Measurements from ENCODE around the gene ANKRD18B.
"Not testable (repeated sequence)": the region's sequence is repeated elsewhere in the genome, so short reads cannot be mapped to it uniquely, and the experiment has no call there.

ANKRD18B gene

DNA sequence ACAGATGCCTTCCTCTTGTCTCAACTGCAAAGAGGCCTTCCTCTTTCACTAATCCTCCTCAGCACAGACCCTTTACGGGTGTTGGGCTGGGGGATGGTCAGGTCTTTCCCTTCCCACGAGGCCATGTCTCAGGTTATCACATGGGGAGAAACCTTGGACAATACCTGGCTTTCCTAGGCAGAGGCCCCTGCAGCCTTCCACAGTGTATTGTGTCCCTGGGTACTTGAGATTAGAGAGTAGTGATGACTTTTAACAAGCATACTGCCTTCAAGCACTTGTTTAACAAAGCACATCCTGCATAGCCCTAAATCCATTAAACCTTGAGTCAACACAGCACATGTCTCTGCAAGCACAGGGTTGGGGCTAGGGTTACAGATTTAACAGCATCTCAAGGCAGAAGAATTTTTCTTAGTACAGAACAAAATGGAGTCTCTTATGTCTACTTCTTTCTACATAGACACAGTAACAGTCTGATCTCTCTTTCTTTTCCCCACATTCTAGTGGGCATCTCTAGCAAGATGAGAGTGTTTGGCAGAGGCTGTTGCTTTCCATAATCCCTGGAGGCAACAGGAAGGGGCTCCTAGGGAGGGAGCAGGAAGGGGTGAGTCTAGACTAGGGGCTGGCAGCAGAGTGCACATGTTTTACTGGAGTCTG is 8.6 kb upstream of the ANKRD18B start:
- peaks cover 35% of the 10 kb centered on the region for H3K4me1 ChIP-seq (ENCODE audit: insufficient read depth, poor library complexity, severe bottlenecking)
- not testable (repeated sequence) for DNase-seq (ENCODE audit: low spot score); H3K4me3 ChIP-seq (ENCODE audit: severe bottlenecking); H3K36me3 ChIP-seq (ENCODE audit: low read depth); H3K27me3 ChIP-seq (ENCODE audit: insufficient read depth, poor library complexity, severe bottlenecking); H3K9me3 ChIP-seq (ENCODE audit: severe bottlenecking); ATAC-seq (ENCODE audit: low read depth)
- peak overlapping the region; percentile 72 for H3K27ac ChIP-seq (ENCODE audit: poor library complexity, severe bottlenecking)

GRCh38 chr9:33516397-33516796 is 7.7 kb upstream of the ANKRD18B start:
- H3K4me3 ChIP-seq (ENCODE audit: severe bottlenecking); H3K36me3 ChIP-seq (ENCODE audit: low read depth); DNase-seq (ENCODE audit: low spot score); H3K9me3 ChIP-seq (ENCODE audit: severe bottlenecking); H3K27me3 ChIP-seq (ENCODE audit: insufficient read depth, poor library complexity, severe bottlenecking); ATAC-seq (ENCODE audit: low read depth): not testable (repeated sequence)
- Histone ChIP-seq H3K27ac (ENCODE audit: poor library complexity, severe bottlenecking) (peak overlapping the region; percentile 72), H3K4me1 (ENCODE audit: insufficient read depth, poor library complexity, severe bottlenecking) (peaks cover 35% of the 10 kb centered on the region)

DNA sequence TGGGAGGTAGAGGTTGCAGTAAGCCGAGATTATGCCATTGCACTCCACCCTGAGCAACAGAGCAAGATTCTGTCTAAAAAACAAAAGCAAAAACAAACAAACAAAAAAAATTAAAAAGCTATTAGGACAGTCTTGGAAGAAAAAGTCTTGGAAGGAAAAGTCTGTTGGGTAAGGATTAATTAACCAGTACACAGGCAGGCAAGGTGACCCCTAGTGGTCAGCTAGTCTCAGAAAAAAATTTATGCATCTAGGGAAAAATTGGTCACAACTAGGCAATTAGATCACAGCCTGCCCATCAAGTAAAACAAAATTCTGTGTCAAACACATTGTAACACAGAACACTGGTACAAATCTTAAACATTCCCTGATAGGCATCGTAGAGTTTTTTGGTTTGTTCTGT is 6.7 kb upstream of the ANKRD18B start:
- no peaks in the 10 kb centered on the region for H3K9me3 ChIP-seq (ENCODE audit: severe bottlenecking)
- DNase-seq (ENCODE audit: low spot score) (no peak), ATAC-seq (ENCODE audit: low read depth) (peak; percentile 54)
- no peaks in the 10 kb centered on the region for H3K36me3 ChIP-seq (ENCODE audit: low read depth)
- peak overlapping the region; percentile 72 for H3K27ac ChIP-seq (ENCODE audit: poor library complexity, severe bottlenecking)
- H3K27me3 ChIP-seq (ENCODE audit: insufficient read depth, poor library complexity, severe bottlenecking), result no peaks in the 10 kb centered on the region
- no peak overlapping the region for H3K4me3 ChIP-seq (ENCODE audit: severe bottlenecking)
- TF ChIP-seq, protein P1, sequence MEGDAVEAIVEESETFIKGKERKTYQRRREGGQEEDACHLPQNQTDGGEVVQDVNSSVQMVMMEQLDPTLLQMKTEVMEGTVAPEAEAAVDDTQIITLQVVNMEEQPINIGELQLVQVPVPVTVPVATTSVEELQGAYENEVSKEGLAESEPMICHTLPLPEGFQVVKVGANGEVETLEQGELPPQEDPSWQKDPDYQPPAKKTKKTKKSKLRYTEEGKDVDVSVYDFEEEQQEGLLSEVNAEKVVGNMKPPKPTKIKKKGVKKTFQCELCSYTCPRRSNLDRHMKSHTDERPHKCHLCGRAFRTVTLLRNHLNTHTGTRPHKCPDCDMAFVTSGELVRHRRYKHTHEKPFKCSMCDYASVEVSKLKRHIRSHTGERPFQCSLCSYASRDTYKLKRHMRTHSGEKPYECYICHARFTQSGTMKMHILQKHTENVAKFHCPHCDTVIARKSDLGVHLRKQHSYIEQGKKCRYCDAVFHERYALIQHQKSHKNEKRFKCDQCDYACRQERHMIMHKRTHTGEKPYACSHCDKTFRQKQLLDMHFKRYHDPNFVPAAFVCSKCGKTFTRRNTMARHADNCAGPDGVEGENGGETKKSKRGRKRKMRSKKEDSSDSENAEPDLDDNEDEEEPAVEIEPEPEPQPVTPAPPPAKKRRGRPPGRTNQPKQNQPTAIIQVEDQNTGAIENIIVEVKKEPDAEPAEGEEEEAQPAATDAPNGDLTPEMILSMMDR (IDR thresholded peaks at IDR 0.05; ENCODE audit: poor library complexity, severe bottlenecking), result peak; percentile 74
- peaks cover 36% of the 10 kb centered on the region for H3K4me1 ChIP-seq (ENCODE audit: insufficient read depth, poor library complexity, severe bottlenecking)

GRCh38 chr9:33517934-33518577 is 6.0 kb upstream of the ANKRD18B start:
- not testable (repeated sequence) for DNase-seq (ENCODE audit: low spot score)

GRCh38 chr9:33521861-33522260 is 2.2 kb upstream of the ANKRD18B start:
- peaks cover 27% of the 10 kb centered on the region for H3K4me1 ChIP-seq (ENCODE audit: insufficient read depth, poor library complexity, severe bottlenecking)
- not testable (repeated sequence) for H3K27me3 ChIP-seq (ENCODE audit: insufficient read depth, poor library complexity, severe bottlenecking); H3K4me3 ChIP-seq (ENCODE audit: severe bottlenecking); H3K9me3 ChIP-seq (ENCODE audit: severe bottlenecking); H3K36me3 ChIP-seq (ENCODE audit: low read depth); DNase-seq (ENCODE audit: low spot score); ATAC-seq (ENCODE audit: low read depth)
- peak overlapping the region; percentile 67 for H3K27ac ChIP-seq (ENCODE audit: poor library complexity, severe bottlenecking)

More at GRCh38 chr9:33517934-33518577, 6.0 kb upstream of the ANKRD18B start:
- H3K36me3 ChIP-seq (ENCODE audit: low read depth); H3K9me3 ChIP-seq (ENCODE audit: severe bottlenecking); H3K27me3 ChIP-seq (ENCODE audit: insufficient read depth, poor library complexity, severe bottlenecking); H3K4me3 ChIP-seq (ENCODE audit: severe bottlenecking): not testable (repeated sequence)
- ATAC-seq (ENCODE audit: low read depth), result peak; percentile 99
- Histone ChIP-seq H3K4me1 (ENCODE audit: insufficient read depth, poor library complexity, severe bottlenecking) (peaks cover 42% of the 10 kb centered on the region), H3K27ac (ENCODE audit: poor library complexity, severe bottlenecking) (peak overlapping the region; percentile 72)

DNA sequence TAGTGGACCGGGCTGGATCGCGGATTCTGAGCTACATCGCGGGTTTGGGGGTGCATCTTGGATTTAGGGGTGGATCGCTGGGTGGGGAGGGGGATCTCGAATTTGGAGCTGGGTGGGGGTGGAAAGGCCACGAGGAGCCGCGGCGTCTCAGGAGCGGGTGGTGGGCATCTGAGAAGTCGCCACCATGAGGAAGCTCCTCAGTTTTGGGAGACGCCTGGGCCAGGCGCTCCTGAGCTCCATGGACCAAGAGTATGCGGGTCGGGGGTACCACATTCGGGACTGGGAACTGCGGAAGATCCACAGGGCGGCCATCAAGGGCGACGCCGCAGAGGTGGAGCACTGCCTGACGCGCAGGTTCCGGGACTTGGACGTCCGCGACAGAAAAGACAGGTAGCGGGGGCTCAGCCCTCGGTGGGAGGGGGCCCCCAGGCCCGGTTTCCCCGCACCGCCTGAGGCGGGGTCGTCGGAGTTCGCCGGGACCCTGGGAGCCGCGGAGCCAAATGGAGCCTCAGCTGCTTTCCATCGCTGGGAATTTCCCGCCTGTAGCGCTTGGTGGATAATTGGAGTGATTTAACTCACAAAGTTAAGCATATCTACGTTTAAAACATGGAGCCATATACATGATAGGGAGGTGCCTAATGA is 376 bp downstream of the ANKRD18B start:
- peak overlapping the region; percentile 62 for H3K4me3 ChIP-seq (ENCODE audit: severe bottlenecking)
- H3K4me1 ChIP-seq (ENCODE audit: insufficient read depth, poor library complexity, severe bottlenecking), result peaks cover 11% of the 10 kb centered on the region
- DNase-seq (ENCODE audit: low spot score) (no peak), ATAC-seq (ENCODE audit: low read depth) (peak; percentile 41; the same call in 2 of the 3 replicates)
- H3K9me3 ChIP-seq (ENCODE audit: severe bottlenecking), result no peaks in the 10 kb centered on the region
- TF ChIP-seq, protein P1 (IDR thresholded peaks at IDR 0.05; ENCODE audit: poor library complexity, severe bottlenecking), result no peak
- H3K36me3 ChIP-seq (ENCODE audit: low read depth), result no peaks in the 10 kb centered on the region
- peak overlapping the region; percentile 67 for H3K27ac ChIP-seq (ENCODE audit: poor library complexity, severe bottlenecking)
- no peaks in the 10 kb centered on the region for H3K27me3 ChIP-seq (ENCODE audit: insufficient read depth, poor library complexity, severe bottlenecking)

- not testable (repeated sequence) for H3K36me3 ChIP-seq (ENCODE audit: low read depth); H3K4me3 ChIP-seq (ENCODE audit: severe bottlenecking); DNase-seq (ENCODE audit: low spot score); H3K4me1 ChIP-seq (ENCODE audit: insufficient read depth, poor library complexity, severe bottlenecking); ATAC-seq (ENCODE audit: low read depth); H3K27ac ChIP-seq (ENCODE audit: poor library complexity, severe bottlenecking); H3K27me3 ChIP-seq (ENCODE audit: insufficient read depth, poor library complexity, severe bottlenecking); H3K9me3 ChIP-seq (ENCODE audit: severe bottlenecking)
These were observed 4.0 kb downstream of the ANKRD18B start for GRCh38 chr9:33528069-33528468.

DNA sequence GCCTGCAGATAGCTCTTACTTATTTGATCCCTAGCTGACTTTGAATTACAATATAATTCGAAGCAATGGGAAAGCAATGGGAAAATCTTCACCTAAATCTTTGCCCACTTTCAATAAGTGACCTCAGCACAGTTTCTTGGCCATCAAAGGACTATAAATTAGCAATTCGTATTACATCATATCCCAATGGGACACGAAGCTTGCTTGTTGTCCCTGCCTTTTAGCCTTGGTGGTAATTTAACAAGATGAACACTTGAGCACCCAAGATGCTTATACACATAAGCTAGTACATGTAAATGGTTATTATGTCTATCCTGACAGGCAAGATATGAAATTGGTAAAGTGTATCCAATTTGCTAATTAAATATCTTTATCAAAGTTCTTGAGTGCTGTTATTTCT is 9.9 kb downstream of the ANKRD18B start:
- H3K36me3 ChIP-seq (ENCODE audit: low read depth), result peaks cover 13% of the 10 kb centered on the region
- H3K4me1 ChIP-seq (ENCODE audit: insufficient read depth, poor library complexity, severe bottlenecking); H3K4me3 ChIP-seq (ENCODE audit: severe bottlenecking); ATAC-seq (ENCODE audit: low read depth); H3K27ac ChIP-seq (ENCODE audit: poor library complexity, severe bottlenecking); H3K27me3 ChIP-seq (ENCODE audit: insufficient read depth, poor library complexity, severe bottlenecking); DNase-seq (ENCODE audit: low spot score); H3K9me3 ChIP-seq (ENCODE audit: severe bottlenecking): not testable (repeated sequence)

All from RWPE2 (cell line).